ENCODE data around the gene SEC31B.

- TF ChIP-seq CTCF (IDR thresholded peaks at IDR 0.05) (no peak), POLR2A (IDR thresholded peaks at IDR 0.05) (no peak), EP300 (IDR thresholded peaks at IDR 0.05) (no peak)
Observed at GRCh38 chr10:100496567-100496966, 23.1 kb downstream of the SEC31B start.

All from suprapubic skin (tissue), 3 donors.